SH-SY5Y (cell line): ENCODE results near the gene CCDC170.

Source experiments
- GATA2 ChIP-seq: IDR thresholded peaks from 2 replicates; pipeline ENCODE4 v1.6.1; 2011; ENCODE audit warnings: mild to moderate bottlenecking, low read depth, low read length
- GATA3 ChIP-seq: IDR thresholded peaks from 2 replicates; pipeline ENCODE4 v1.6.1; 2011; ENCODE audit warnings: low read depth, mild to moderate bottlenecking, low read length, moderate library complexity

The CCDC170 gene

GRCh38 chr6:151514000-151514730 is 20.3 kb downstream of the CCDC170 start:
- no peak for TF ChIP-seq GATA2
- no peak for TF ChIP-seq GATA3

GRCh38 chr6:151523034-151523433 is 29.2 kb downstream of the CCDC170 start:
- TF ChIP-seq GATA2 (no peak), GATA3 (no peak)

- TF ChIP-seq GATA3 (no peak), GATA2 (no peak)
Observed at GRCh38 chr6:151524059-151524458, 30.2 kb downstream of the CCDC170 start.

GRCh38 chr6:151534576-151534975 is 40.8 kb downstream of the CCDC170 start:
- TF ChIP-seq GATA3 (no peak), GATA2 (no peak)

- TF ChIP-seq GATA2: no peak
- no peak for TF ChIP-seq GATA3
Observed at GRCh38 chr6:151535476-151536187, 41.8 kb downstream of the CCDC170 start.

GRCh38 chr6:151536188-151536479 is 42.3 kb downstream of the CCDC170 start:
- TF ChIP-seq GATA3 (no peak), GATA2 (no peak)

- TF ChIP-seq GATA2 (no peak), GATA3 (no peak)
Observed at GRCh38 chr6:151537556-151537955, 43.7 kb downstream of the CCDC170 start.

GRCh38 chr6:151539506-151540268 is 45.9 kb downstream of the CCDC170 start:
- TF ChIP-seq GATA3: no peak
- no peak for TF ChIP-seq GATA2

- TF ChIP-seq GATA2 (no peak), GATA3 (no peak)
Observed at GRCh38 chr6:151544453-151544852, 50.6 kb downstream of the CCDC170 start.

- TF ChIP-seq GATA3 (no peak), GATA2 (no peak)
Observed at GRCh38 chr6:151546941-151547659, 53.3 kb downstream of the CCDC170 start.

- TF ChIP-seq GATA2 (no peak), GATA3 (no peak)
Observed at GRCh38 chr6:151548201-151548600, 54.4 kb downstream of the CCDC170 start.

- TF ChIP-seq GATA3 (no peak), GATA2 (no peak)
Observed at GRCh38 chr6:151549790-151550189, 56.0 kb downstream of the CCDC170 start.

GRCh38 chr6:151550618-151551017 is 56.8 kb downstream of the CCDC170 start:
- no peak for TF ChIP-seq GATA3
- no peak for TF ChIP-seq GATA2
